Stimulated activated CD8-positive, alpha-beta memory T cell treated with anti-CD3 and anti-CD28 coated beads, Interleukin-4, amount 100 ng/mL, for 24 hours (primary cell): ENCODE measurements around the gene UGT1A9.
"Not testable (repeated sequence)": the region's sequence is repeated elsewhere in the genome, so short reads cannot be mapped to it uniquely, and the experiment has no call there.

Experiments used
- DNase-seq: peaks from one replicate; pipeline ENCODE4 v3.0.0-alpha.2; 2020; ENCODE audit warnings: low read depth

Gene UGT1A9

DNA sequence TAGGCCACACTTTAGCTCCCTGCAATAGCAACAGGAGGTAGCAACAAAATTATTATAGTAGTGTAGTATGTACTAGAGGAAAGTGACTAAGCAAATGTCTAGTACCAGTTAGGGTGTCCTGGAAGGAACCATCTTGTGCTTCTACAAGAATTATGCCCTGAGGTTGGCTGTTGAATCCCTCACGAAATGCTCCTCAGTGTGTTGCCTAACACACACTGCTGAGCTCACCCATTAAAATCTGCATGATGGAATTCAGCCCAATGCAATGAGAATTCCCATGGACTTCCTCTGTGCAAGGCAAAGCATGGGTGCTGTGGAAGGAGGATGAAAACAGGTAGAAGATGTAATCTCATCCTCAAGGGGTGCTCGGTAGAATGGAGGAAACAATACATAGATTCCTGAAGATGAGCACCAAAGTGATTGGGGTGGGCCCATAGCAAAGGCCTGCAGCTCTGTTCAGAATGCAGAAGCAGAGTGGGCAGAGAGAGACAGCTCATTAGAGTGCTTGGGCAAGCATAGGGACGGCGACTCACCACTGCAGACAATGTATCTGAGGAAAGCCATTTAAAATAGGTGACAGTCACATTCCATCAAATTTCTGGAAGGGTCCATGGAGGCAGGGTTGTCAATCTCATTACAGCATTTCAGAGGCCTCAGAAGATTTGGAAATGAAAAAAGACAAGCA is 8.8 kb downstream of the UGT1A9 start:
- no peak for DNase-seq

DNA sequence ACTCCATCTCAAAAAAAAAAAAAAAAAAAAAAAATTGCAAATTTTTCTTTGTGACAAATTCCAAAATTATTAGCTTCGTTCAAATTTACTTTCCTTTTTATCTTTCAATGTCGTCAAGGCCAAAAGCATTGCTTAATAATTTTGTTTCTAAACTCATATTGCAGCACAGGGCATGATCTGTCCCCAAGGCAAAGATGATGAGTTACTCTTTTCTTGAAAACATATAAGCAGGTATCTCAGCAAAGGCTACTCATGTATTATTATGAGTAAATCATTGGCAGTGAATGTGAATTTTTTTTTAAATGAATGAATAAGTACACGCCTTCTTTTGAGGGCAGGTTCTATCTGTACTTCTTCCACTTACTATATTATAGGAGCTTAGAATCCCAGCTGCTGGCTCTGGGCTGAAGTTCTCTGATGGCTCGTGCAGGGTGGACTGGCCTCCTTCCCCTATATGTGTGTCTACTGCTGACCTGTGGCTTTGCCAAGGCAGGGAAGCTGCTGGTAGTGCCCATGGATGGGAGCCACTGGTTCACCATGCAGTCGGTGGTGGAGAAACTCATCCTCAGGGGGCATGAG is 9.9 kb downstream of the UGT1A9 start, which contains the start of gene UGT1A7:
UGT1A7 (plus strand) TSS at position 381 of the 579 bp plus-strand sequence; CDS start at position 418, 37 bp downstream.
- no peak for DNase-seq

DNA sequence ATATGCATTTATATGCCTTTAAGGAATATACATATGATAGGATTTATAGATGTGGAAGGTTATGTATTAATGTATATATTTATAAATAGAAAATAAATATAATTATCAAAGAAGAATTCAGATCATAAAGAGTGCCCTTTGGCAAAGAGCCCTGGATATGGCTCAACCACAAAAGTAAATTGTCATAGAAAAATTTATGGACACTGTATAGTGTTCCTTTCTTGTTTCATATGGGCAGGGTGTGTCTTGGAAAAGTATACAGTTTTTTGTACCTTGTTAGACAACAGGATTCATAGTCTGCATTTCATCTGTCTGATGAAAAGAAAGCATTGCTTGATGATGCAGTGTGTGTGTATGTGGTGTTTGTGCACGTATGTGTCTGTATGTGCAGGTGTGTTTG is 12.9 kb downstream of the UGT1A9 start:
- no peak for DNase-seq

DNA sequence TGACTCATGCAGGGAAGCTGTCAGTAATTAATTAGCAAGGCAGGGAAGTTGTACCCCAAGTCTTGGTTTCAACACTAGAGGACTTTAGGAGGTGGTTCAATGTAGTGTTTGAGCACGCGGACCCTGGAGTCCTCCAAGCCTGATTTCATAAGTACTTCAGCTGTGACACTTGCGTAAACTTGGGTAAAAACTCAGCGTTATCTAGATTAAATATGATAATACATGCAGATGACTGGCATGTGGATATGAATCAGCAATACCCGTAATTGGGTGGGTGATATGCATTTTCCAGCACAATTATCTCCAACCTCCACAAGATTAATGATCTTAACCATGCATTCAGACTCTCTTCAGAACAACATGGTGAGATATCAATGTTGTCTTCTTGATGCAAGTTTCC is 15.2 kb downstream of the UGT1A9 start:
- DNase-seq: no peak

DNA sequence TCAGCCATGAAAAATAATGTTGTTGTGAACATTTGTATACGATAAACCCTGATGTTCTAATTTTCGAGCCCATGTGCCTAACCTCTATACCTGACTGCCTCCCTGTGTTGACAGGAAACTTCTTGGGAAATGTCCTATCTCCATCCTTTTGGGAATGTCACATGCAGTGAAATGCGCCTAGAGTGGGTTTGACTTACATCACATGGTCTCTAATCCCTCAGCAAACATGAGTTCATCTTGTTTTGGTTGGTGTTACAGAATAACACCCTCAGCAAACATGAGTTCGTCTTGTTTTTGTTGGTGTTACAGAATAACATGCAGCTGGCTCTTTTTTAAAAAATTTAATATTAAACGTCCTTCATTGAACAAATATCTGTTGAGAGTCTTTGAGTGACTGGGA is 16.6 kb downstream of the UGT1A9 start:
- DNase-seq: no peak

DNA sequence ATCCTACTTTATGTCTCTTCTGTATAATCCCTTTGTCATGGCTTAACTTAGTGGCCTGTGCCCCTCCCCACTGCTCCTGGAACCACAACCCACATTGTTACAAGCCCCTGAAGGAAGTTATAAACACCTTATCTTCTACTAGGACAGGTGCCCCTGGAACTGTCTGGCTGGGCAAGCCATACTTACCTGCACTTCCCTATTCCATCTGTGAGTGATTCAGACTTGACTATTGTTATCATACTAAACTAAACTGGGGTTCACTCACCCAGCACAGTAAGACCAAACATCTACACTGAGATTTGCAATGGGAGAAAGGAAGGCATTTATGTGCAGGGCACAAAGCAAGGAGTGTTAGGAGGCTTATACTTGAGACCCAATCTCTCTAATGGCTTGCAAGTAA is 17.3 kb downstream of the UGT1A9 start:
- DNase-seq: no peak

DNA sequence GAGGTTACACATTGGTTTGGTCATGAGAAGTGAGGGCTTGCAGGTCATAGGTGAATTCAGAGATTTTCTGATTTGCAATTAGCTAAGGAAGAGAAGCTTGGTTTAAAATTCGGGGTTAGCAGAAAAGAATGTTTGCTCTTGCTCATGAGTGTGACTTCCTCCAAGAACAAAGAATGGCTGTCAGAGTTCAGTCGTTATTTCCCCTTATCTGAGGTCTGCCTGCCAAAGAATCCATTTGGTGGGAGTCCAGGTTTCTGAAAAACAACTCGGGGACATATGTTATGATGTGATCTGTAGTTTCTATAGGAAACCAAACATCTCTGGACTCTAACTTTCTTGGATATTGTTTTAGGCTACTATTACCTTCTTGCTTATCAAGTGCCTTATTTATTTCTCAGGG is 17.8 kb downstream of the UGT1A9 start:
- no peak for DNase-seq

DNA sequence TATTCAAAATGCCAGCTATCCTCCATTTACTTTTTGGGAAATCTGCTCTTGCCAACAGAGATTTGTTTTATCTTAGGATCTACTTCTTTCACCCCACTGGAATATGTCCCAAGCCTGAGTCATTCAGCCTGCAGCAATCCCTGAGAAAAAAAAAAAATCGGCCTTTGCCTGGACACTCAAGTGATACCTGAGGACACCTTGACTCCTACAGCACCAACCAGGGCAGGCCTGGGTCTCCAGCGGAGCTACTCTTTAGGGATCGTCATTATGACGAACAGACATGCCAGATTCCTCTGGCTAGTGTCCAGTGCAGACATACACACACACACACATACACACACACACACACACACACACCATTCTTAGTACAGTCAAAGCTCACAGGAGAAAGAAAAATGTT is 18.7 kb downstream of the UGT1A9 start:
- DNase-seq: no peak

DNA sequence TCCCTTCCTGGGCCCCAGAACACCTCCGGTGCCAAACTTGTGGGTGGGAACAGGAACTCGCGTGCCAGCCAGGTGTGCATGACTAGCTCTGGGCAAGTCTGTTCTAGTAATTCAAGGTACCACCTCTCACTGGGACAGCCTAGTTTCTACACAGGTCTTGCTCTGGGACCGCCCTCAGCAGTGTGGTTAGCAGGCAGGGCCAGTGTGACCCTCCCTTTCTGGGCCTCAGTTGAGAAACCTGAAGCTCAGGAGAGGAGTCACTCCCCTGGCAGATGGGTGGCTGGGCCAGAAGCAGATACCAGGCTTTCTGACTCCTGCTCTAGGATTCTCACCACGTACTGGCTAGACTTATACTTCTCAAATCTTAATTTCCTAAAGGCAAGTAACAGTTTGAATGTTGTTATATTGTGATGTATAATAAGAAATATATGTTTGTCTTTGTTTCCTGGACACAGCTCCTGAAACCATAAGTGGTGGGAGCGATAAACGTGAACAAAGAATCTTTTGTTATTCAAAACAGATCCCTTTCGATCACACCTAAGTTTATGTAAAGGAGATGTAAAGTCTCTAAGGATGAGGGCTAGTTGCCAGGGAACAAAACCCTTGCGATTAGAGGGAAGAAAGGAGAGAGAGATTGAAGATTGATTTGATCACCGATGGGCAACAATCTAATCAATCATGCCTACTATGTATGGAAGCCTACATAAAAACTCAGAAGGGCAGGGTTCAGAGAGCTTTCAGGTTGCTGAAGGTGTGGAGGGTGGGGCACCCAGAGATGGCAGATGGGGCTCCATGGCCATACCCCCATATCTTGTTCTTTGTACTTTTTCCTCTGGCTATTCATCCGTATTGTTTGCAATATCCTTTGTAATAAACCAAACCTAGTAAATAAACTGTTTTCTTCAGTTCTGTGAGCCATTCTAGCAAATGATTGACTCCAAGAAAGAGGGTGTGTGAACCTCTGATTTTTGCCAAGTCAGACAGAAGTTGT is 20.0 kb downstream of the UGT1A9 start:
- no peak for DNase-seq

DNA sequence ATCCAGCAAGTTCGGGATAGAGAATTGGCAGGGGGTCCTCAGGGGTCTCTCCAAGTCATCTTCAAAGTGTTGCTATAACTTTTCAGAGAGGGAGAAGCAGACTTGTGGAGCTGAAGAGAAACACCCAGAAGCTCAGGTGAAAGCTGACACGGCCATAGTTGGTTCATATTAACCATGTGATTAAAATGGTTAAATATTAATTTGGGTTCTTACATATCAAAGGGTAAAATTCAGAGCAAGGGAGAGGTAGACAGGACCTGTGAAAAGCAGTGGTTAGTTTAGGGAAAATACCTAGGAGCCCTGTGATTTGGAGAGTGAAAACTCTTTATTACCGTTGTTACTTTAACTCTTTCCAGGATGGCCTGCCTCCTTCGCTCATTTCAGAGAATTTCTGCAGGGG is 20.9 kb downstream of the UGT1A9 start, which contains the start of gene UGT1A6:
UGT1A6 (plus strand) TSS at position 243 of the 400 bp plus-strand sequence; CDS start at position 358, 115 bp downstream.
- no peak for DNase-seq

DNA sequence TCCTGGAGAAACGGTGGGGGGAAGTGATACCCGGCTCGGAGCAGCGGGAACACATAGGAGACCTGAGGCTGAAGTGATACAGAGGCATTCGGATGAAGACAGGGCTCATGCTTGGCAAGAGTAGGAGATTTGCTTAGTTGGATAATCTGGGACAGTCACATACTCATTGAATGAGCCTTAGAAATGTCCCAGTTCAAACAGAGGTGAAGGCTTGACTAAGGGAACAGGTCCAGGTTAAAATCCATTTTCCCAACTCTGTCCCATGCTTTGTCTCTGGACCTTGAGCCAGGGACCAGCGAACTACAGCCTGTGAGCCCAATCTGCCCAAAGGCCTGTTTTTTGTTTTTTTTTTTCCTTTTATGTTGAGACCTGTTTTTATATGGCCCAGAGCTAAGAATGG is 22.3 kb downstream of the UGT1A9 start:
- no peak for DNase-seq

DNA sequence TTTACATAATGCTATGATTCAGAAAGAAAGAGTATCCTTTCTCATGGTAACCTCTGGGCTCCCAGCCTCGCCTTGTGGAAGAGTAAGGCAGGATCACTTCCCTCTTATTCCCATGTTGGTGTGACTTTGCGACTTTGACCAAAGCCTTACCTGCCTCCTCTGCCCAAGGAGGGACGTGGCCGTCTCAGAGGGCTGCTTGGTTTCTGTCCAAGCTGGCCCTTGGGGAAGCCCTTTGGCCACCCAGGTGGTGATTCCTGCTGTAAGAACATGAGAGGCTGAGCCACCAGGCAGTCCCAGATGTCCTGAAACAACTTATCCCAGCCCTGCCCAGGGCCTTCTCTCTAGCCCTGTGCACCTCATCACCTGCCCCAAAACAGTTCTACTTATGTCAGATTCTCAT is 27.0 kb downstream of the UGT1A9 start:
- no peak for DNase-seq

DNA sequence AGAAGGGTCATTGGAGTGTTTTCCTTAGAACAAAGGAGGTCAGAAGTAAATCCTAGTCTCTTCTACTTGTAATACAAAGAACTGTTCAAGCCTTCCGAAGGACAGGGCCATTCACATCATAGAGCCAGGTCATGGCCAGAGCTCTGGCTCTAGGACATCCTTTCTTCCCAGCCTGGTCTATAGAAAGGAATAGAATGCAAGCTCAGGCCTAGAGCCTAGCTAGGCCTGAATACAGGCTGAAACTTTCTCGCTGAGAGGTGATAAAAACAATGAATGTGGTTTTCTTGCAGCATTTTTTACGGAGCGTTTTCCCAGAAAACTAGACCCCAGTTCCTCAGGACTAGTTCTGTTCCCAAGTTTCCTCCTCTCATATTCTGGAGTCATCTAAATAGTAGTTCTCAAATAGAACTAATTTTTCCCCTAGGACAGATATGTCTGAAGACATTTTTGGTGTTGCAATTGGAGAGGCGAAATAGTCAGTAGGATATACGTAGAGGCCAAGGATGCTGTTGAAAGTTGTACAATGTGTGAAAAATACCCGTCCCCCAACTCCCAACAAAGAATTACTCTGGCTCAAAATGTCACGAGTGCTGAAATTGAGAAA is 27.8 kb downstream of the UGT1A9 start:
- DNase-seq: no peak

DNA sequence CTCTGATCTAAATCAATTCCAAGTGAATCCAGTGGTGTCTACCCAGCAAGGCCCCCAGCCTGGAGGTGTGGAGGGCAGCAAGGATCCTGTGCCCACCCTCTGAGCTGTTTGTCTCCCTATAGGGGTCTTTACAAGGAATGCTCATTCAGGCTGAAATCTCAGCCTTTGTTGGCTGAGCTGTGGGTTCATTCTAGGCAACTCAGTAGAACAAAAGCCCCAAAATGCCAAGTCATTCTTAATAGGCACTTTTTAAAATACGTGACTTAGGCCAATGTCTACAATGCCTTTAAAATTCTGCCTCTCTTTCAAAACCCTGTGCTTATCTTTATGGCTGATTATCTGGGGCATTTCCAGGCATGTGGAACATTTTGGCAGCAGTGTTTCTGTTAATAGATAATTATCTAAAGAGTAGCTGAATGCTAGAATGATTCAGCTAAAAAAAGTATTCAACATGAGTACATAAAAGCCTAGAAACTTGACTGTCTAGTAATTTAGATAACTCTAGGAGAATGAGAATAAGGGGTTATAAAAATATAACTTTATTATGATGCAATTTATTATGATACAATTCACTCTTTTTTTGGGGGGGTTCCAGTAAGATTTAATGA is 28.4 kb downstream of the UGT1A9 start:
- no peak for DNase-seq

DNA sequence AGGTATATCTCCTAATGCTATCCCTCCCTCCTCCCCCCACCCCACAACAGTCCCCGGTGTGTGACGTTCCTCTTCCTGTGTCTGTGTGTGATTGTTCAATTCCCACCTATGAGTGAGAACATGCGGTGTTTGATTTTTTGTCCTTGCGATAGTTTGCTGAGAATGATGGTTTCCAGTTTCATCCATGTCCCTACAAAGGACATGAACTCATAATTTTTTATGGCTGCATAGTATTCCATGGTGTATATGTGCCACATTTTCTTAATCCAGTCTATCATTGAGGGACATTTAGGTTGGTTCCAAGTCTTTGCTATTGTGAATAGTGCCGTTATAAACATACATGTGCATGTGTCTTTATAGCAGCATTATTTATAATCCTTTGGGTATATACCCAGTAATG is 29.1 kb downstream of the UGT1A9 start:
- DNase-seq: not testable (repeated sequence)

DNA sequence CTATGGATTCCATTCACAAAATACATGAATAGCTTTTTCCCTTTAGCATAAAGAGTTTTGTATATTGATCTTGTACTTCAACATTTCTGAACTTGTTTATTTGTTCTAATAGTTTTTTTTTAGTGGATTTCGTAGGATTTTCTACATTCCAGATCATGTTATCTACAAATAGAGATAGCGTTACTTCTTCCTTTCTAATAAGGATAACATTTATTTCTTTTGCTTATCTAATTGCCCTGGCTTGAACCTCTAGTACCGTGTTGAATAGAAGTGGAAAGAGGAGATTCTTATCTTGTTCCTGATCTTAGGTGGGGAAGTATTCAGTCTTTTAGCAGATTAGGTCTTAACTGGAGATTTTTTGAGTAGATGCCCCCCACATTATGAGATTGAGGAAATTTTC is 30.5 kb downstream of the UGT1A9 start:
- DNase-seq: no peak

DNA sequence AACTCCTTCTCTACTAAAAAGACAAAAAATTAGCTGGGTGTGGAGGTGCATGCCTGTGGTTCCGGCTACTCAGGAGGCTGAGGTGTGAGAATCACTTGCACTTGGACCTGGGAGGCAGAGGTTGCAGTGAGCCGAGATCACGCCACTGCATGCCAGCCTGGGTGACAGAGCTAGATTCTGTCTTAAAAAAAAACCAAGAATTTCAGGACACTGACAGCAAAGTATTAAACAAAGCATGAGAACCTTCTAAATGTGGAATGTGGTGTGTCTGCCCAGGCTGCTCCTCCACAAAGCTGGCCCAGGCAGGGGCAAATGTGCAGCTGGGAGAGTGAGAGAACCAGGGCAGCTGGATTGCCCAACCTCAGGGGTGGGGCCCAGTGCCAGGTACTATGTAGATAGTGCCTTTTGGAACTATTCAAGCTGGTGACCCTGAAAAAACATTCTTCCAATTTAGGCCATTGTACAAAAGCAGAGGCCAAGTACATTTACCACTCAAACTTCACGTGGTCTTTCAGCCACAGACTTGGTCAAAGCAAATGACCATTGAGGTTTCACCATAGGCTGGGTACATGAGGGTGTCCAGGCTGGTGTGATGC is 34.3 kb downstream of the UGT1A9 start:
- no peak for DNase-seq

DNA sequence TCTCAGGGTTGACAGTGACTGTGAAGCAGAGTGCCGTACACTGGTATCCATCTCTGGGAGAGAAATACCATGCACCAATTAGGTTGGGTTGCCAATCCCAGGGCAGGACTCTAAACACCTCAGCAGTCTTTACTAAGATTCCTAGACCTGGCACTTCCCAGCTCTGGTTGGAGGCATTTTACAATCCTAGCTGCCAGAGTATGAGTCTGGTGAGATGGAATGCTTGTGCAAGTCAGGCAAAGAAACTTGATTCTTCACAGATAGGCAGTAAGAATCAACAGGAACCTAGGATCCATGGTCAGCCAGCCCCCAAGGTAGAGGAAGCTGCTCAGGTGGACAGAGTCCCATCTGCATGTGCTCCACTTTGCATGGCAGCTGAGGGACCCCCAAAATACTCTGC is 35.0 kb downstream of the UGT1A9 start:
- DNase-seq: no peak

DNA sequence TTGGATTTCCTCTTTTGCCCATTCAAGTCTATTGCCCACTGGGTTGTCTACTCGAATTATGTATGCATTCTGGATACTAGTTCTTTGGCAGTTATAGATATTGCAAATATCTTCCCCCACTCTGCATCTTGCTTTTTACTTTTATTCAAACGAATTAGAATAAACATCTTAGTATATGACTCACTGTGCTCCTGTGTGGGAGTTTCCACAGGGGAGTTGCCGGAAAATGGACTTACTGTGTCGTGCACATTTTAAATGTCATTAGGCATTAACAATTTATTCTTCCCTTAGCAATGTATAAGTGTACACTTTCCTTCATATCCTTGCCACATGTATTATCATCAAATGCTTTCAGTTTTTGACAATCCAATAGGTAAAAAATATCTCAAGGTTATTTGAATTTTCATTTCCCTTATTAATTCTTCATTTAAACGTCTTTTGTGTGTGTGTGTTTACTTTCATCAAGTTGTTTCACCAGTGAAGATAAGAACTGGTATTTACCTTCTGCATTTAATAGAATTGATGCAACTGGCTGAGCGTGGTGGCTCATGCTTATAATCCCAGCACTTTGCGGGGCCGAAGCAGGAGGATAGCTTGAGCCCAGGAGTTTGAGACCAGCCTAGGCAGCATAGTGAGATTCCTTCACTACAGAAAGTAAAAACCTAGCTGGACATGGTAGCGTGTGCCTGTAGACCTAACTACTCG is 36.4 kb downstream of the UGT1A9 start:
- DNase-seq: no peak

DNA sequence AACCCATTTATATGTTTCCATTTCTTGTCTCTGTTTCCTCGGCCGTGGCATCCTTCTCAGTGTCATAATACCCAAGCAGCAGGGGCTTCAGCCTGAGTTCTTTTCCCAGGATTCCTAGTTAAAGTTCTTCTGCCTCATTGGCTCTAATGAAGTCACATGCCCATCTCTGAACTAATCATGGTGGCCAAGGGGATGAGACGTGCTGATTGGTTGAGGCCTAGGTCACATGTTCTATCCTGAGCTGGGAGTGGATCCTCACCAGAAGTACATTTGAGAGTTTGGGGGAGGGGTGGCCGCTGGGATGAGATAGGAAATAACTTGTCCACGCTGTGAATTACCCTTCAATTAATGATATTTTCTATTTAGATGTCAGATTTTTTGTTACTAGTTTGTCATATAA is 37.2 kb downstream of the UGT1A9 start:
- DNase-seq: no peak
